Hepatocyte (in vitro differentiated cells): ENCODE measurements around the gene PRCD. TPM values are rescaled to one million over a fixed set of nuclear protein-coding genes. Genes with fewer than 3 reads are reported as not detected.
"Not testable (repeated sequence)": the region's sequence is repeated elsewhere in the genome, so short reads cannot be mapped to it uniquely, and the experiment has no call there.

Experiments used
- DNase-seq: peaks from one replicate; pipeline ENCODE4 v3.0.0-alpha.2; 2016; ENCODE audit warnings: low spot score
- H2AFZ ChIP-seq: fragments of 200-600 bp; sonication (generic); 2 replicates; pipeline ENCODE4 v1.6.0; 2016; ENCODE audit warnings: antibody characterized with exemption, mild to moderate bottlenecking
- H3K27ac ChIP-seq: fragments of 200-600 bp; sonication (generic); 2 replicates; pipeline ENCODE4 v1.5.1; 2016; ENCODE audit warnings: mild to moderate bottlenecking
- H3K27me3 ChIP-seq: fragments of 200-600 bp; sonication (generic); 2 replicates; pipeline ENCODE4 v1.6.1; 2016
- H3K36me3 ChIP-seq: fragments of 200-600 bp; sonication (generic); replicated peaks from 2 replicates; pipeline ENCODE4 v1.5.1; 2016; ENCODE audit warnings: low read depth; ENCODE audit not compliant: insufficient read depth
- H3K4me1 ChIP-seq: fragments of 200-600 bp; sonication (generic); 2 replicates; pipeline ENCODE4 v1.5.1; 2016; ENCODE audit warnings: mild to moderate bottlenecking, moderate library complexity; ENCODE audit not compliant: insufficient read depth
- H3K4me2 ChIP-seq: fragments of 200-600 bp; sonication (generic); 2 replicates; pipeline ENCODE4 v1.6.0; 2016
- H3K4me3 ChIP-seq: fragments of 200-600 bp; sonication (generic); 2 replicates; pipeline ENCODE4 v1.5.1; 2016; ENCODE audit warnings: mild to moderate bottlenecking
- H3K79me2 ChIP-seq: fragments of 200-600 bp; sonication (generic); 2 replicates; pipeline ENCODE4 v1.6.0; 2017; ENCODE audit warnings: mild to moderate bottlenecking
- H3K9me2 ChIP-seq: fragments of 200-600 bp; sonication (generic); replicated peaks from 2 replicates; pipeline ENCODE4 v1.6.0; 2017; ENCODE audit warnings: mild to moderate bottlenecking; ENCODE audit not compliant: insufficient read depth
- H3K9me3 ChIP-seq: fragments of 200-600 bp; sonication (generic); 2 replicates; pipeline ENCODE4 v1.5.1; 2016; ENCODE audit warnings: low read depth, mild to moderate bottlenecking
- H4K20me1 ChIP-seq: fragments of 200-600 bp; sonication (generic); 2 replicates; pipeline ENCODE4 v1.6.0; 2016; ENCODE audit warnings: mild to moderate bottlenecking; ENCODE audit not compliant: insufficient read depth, poor library complexity, severe bottlenecking
- CTCF ChIP-seq: fragments of 200-600 bp; sonication (generic); IDR thresholded peaks from 2 replicates; pipeline ENCODE4 v1.5.1; 2016; ENCODE audit warnings: antibody characterized with exemption, mild to moderate bottlenecking; ENCODE audit not compliant: poor library complexity
- EZH2 ChIP-seq: fragments of 200-600 bp; sonication (generic); IDR thresholded peaks from 2 replicates; pipeline ENCODE4 v1.6.1; 2016; ENCODE audit warnings: antibody characterized with exemption, mild to moderate bottlenecking, borderline replicate concordance
- EZH2phosphoT487 ChIP-seq: fragments of 200-600 bp; sonication (generic); IDR thresholded peaks from one replicate; pipeline ENCODE4 v1.6.1; 2018; ENCODE audit warnings: antibody characterized with exemption, mild to moderate bottlenecking, low read depth, moderate library complexity; ENCODE audit not compliant: unreplicated experiment, severe bottlenecking
- WGBS: methylation state at CpG from one replicate; pipeline ENCODE4 v1.1.6; 2016; ENCODE audit warnings: low lambda C conversion rate; ENCODE audit errors: missing lambda C conversion rate; 5-methylcytosine and 5-hydroxymethylcytosine counted together
- polyA plus RNA-seq: library from polyadenylated mRNA; unstranded; fragments of >200 nt; fragmentation: Nextera tagmentation; extraction: Ambion mirVana; gene quantifications from 2 replicates; pipeline ENCODE4 v1.2.1, GENCODE V29; 2016
- total RNA-seq: library from RNA; depleted of rRNA; stranded (reverse); fragments of >200 nt; gene quantifications from 2 replicates; pipeline ENCODE4 v1.2.3, GENCODE V29; 2014

The PRCD gene
- total and polyA plus RNA-seq, 2 experiments from 2014 or later = 2.0 to 10.2 TPM

GRCh38 chr17:76506408-76507345 is 33.2 kb upstream of the PRCD start:
- 30% methylated on average over 24 of the region's 24 CpGs for WGBS
- DNase-seq = peak; percentile 85
- no peak overlapping the region for H2AFZ ChIP-seq
- H3K36me3 ChIP-seq = no peaks in the 10 kb centered on the region
- no peaks in the 10 kb centered on the region for H3K9me2 ChIP-seq
- H3K4me1 ChIP-seq = peaks cover 8% of the 10 kb centered on the region
- no peak overlapping the region for H3K27ac ChIP-seq
- no peak overlapping the region for H3K4me3 ChIP-seq
- peak overlapping the region; percentile 54 for H3K4me2 ChIP-seq
- no peaks in the 10 kb centered on the region for H3K79me2 ChIP-seq
- no peaks in the 10 kb centered on the region for H3K9me3 ChIP-seq
- H4K20me1 ChIP-seq = no peaks in the 10 kb centered on the region
- H3K27me3 ChIP-seq = peaks cover 4% of the 10 kb centered on the region
- TF ChIP-seq EZH2 (no peak), CTCF (peak; percentile 86), EZH2phosphoT487 (no peak)

GRCh38 chr17:76508472-76509063 is 31.3 kb upstream of the PRCD start:
- not testable (repeated sequence) for H3K4me3 ChIP-seq, H3K79me2 ChIP-seq, H3K9me3 ChIP-seq, H3K4me1 ChIP-seq, H4K20me1 ChIP-seq, H3K36me3 ChIP-seq, H3K4me2 ChIP-seq, H2AFZ ChIP-seq, H3K9me2 ChIP-seq, H3K27me3 ChIP-seq, H3K27ac ChIP-seq, DNase-seq
- WGBS = 77% methylated on average over 14 of the region's 14 CpGs

GRCh38 chr17:76510831-76511244 is 29.0 kb upstream of the PRCD start:
- H3K27me3 ChIP-seq = peaks cover 4% of the 10 kb centered on the region
- H3K9me3 ChIP-seq = no peaks in the 10 kb centered on the region
- H3K79me2 ChIP-seq = no peaks in the 10 kb centered on the region
- H3K36me3 ChIP-seq = no peaks in the 10 kb centered on the region
- WGBS = 44% methylated on average over 9 of the region's 9 CpGs
- no peak overlapping the region for H2AFZ ChIP-seq
- no peaks in the 10 kb centered on the region for H3K9me2 ChIP-seq
- no peak overlapping the region for H3K4me2 ChIP-seq
- no peaks in the 10 kb centered on the region for H4K20me1 ChIP-seq
- DNase-seq = peak; percentile 12
- no peak overlapping the region for H3K4me3 ChIP-seq
- no peak overlapping the region for H3K27ac ChIP-seq
- no peak for TF ChIP-seq EZH2
- no peak for TF ChIP-seq EZH2phosphoT487
- no peak for TF ChIP-seq CTCF
- peaks cover 4% of the 10 kb centered on the region for H3K4me1 ChIP-seq
